ENCODE results near the gene HS3ST3A1.

DNA sequence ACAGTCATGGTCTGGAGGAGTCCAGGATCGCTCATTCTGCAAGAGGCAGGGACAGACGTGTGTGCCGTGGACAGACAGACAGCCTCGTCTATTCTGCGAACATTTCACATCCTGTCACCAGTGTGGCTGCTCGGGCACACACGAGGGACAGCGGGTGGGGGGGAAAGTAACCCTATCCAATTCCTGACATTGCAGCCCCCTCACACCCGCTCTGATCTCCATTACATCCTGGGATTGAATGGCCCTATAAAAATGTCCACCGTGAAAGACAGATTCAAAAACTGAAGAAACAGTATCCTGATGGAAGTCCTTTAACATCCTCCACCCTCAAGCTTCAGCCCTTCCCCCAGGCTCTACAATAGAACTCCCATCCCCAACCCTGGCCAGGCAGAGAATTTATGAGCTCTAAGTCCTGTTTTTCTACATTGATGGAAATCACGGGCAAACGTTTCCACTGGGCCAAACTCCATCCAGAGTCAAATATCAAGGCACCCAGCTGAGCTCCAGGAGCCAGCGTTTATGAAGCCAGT, 39.4 kb downstream of the HS3ST3A1 start:
- TF ChIP-seq POLR2A (IDR thresholded peaks at IDR 0.05; ENCODE audit: low read depth, low read length) (no peak), POLR2AphosphoS5 (IDR thresholded peaks at IDR 0.05; ENCODE audit: low read depth, low read length) (no peak)
